Spleen (tissue), 11 donors: ENCODE data around the gene FHIT. TPM values are rescaled to one million over a fixed set of nuclear protein-coding genes. Genes with fewer than 3 reads are reported as not detected.
A peak's percentile ranks its signal among the peaks of the same experiment; 100 is the strongest.

Source experiments
- DNase-seq: peaks from one replicate; pipeline ENCODE4 v3.0.0-alpha.2; 2020
- H3K27ac ChIP-seq, 8 donors: fragments of 200-600 bp; sonication (generic) in 7 of 8; 1 replicate in 4 of 8; 2 replicates in 4 of 8; pipeline versions ENCODE4 v1.5.0 to v1.8.0; 2016 to 2021; ENCODE audit warnings: inconsistent platforms in 4 of 8, mild to moderate bottlenecking in 4 of 8, moderate library complexity in 1 of 8
- H3K27me3 ChIP-seq, 7 donors: fragments of 200-600 bp; sonication (generic) in 6 of 7; replicated peaks in 1 of 7; 1 replicate in 4 of 7; 2 replicates in 3 of 7; pipeline versions ENCODE4 v1.5.0 to v1.8.0; 2016 to 2021; ENCODE audit warnings: inconsistent platforms in 3 of 7, mild to moderate bottlenecking in 1 of 7
- H3K36me3 ChIP-seq, 6 donors: fragments of 200-600 bp; sonication (generic) in 5 of 6; 1 replicate in 4 of 6; 2 replicates in 2 of 6; pipeline versions ENCODE4 v1.5.0 to v1.8.0; 2016 to 2021; ENCODE audit warnings: inconsistent platforms in 2 of 6
- H3K4me1 ChIP-seq, 6 donors: fragments of 200-600 bp; sonication (generic) in 5 of 6; 1 replicate in 3 of 6; 2 replicates in 3 of 6; pipeline versions ENCODE4 v1.5.0 to v1.8.0; 2016 to 2021; ENCODE audit warnings: inconsistent platforms in 3 of 6
- H3K4me3 ChIP-seq, 8 donors: fragments of 200-600 bp; sonication (generic) in 7 of 8; 1 replicate in 4 of 8; 2 replicates in 4 of 8; pipeline versions ENCODE4 v1.5.0 to v1.8.0; 2016 to 2021; ENCODE audit warnings: inconsistent platforms in 4 of 8, mild to moderate bottlenecking in 4 of 8, moderate library complexity in 2 of 8
- H3K9me3 ChIP-seq, 8 donors: fragments of 200-600 bp; sonication (generic) in 7 of 8; 1 replicate in 4 of 8; 2 replicates in 4 of 8; pipeline versions ENCODE4 v1.5.0 to v1.8.0; 2016 to 2021; ENCODE audit warnings: inconsistent platforms in 4 of 8
- CTCF ChIP-seq, 11 experiments: fragments of 200-600 bp in 7 of 11; fragments of 450-650 bp in 4 of 11; sonication (generic) in 4 of 11; IDR thresholded peaks in 8 of 11; conservative IDR thresholded peaks in 3 of 11; 1 replicate in 7 of 11; 2 replicates in 4 of 11; pipeline versions ENCODE4 v1.4.0 to v1.8.0; 2016 to 2021; ENCODE audit warnings: antibody characterized with exemption in 11 of 11, inconsistent platforms in 4 of 11, mild to moderate bottlenecking in 1 of 11
- POLR2A ChIP-seq, 3 donors: fragments of 450-650 bp; IDR thresholded peaks; one replicate each; pipeline ENCODE4 v1.5.1; 2017; ENCODE audit warnings: antibody characterized with exemption in 3 of 3, mild to moderate bottlenecking in 1 of 3
- POLR2AphosphoS5 ChIP-seq, 3 donors: sonication (generic); formaldehyde crosslinking; IDR thresholded peaks; one replicate each; pipeline ENCODE4 v1.5.1; 2017; ENCODE audit warnings: antibody characterized with exemption in 3 of 3
- WGBS, 5 donors: extraction: QIAGEN DNeasy Blood & Tissue Kit in 3 of 5; methylation state at CpG; one replicate each; pipeline versions ENCODE4 v1.1.5 to v1.1.7; 2013 to 2018; 5-methylcytosine and 5-hydroxymethylcytosine counted together
- intact Hi-C: fragments of 100-400 bp; cut with DNase I; formaldehyde crosslinking; loops from one replicate; pipeline ENCODE4 v1.15.0; 2023; ENCODE audit warnings: low total_unique reads
- polyA plus RNA-seq, 3 donors: library from polyadenylated mRNA; stranded (reverse); fragments of 200-250 nt; gene quantifications; one replicate each; pipeline ENCODE4 v1.2.1, GENCODE V29; 2013
- total RNA-seq, 7 donors: library from RNA; depleted of rRNA in 3 of 7; stranded (reverse); fragments of >200 nt in 3 of 7; fragmentation: NEBNext Ultra II Directional in 4 of 7; extraction: Animal tissue kit (Norgen Biotek cat#: 25700) in 4 of 7; gene quantifications; one replicate each; pipeline versions ENCODE4 v1.1.0 to v1.2.1, GENCODE V29; 2016 to 2021
- donor health status: healthy with polysubstance abuse.
- donor health status: DM: no; HTN: no; CAD: no; lungs with moderate emphysema.
- donor health status: DM: no; HTN: no; CAD: no.
- donor health status: Bipolar disorder and iron deficiency.
- donor health status: healthy.
- donor health status: DM: no; HTN: no; CAD: no.
- donor health status: DM: yes; HTN: yes; CAD: no.

The FHIT gene
- total and polyA plus RNA-seq, 10 donors: 4.1 to 23.1 (median 12.2) TPM

- TF ChIP-seq POLR2A (IDR thresholded peaks at IDR 0.05) (no peak), POLR2AphosphoS5 (IDR thresholded peaks at IDR 0.05) (no peak), CTCF (IDR thresholded peaks at IDR 0.05 in 8 of 11, conservative IDR thresholded peaks at IDR 0.05 in 3 of 11) (no peak)
- Histone ChIP-seq H3K4me1 (no peaks in the 10 kb centered on the region), H3K36me3 (no peaks in the 10 kb centered on the region), H3K27ac (peak overlapping the region in 1 of 8 donors; percentile 41), H3K9me3 (peaks cover 0 to 14% (median 0%) of the 10 kb centered on the region in 8 donors), H3K4me3 (no peak overlapping the region), H3K27me3 (no peaks in the 10 kb centered on the region)
- intact Hi-C loops: no loop called here
- DNase-seq: no peak
- 81 to 93% (median 86%) methylated on average over 5 to 9 of the region's 9 CpGs for WGBS, 5 donors
Measured at GRCh38 chr3:60514085-60514649, 737.1 kb downstream of the FHIT start.

GRCh38 chr3:60513241-60513640, 738.0 kb downstream of the FHIT start:
- no peak for DNase-seq
- Histone ChIP-seq H3K4me1 (no peaks in the 10 kb centered on the region), H3K36me3 (no peaks in the 10 kb centered on the region), H3K9me3 (peaks cover 0 to 14% (median 0%) of the 10 kb centered on the region in 8 donors), H3K27ac (no peak overlapping the region), H3K27me3 (no peaks in the 10 kb centered on the region), H3K4me3 (no peak overlapping the region)
- intact Hi-C loops: no loop called here
- TF ChIP-seq POLR2AphosphoS5 (IDR thresholded peaks at IDR 0.05): no peak
- no peak for TF ChIP-seq POLR2A (IDR thresholded peaks at IDR 0.05)
- TF ChIP-seq CTCF (IDR thresholded peaks at IDR 0.05 in 8 of 11, conservative IDR thresholded peaks at IDR 0.05 in 3 of 11): no peak

GRCh38 chr3:60512506-60512905, 738.7 kb downstream of the FHIT start:
- DNase-seq: no peak
- Histone ChIP-seq H3K27ac (no peak overlapping the region), H3K9me3 (peaks cover 0 to 16% (median 0%) of the 10 kb centered on the region in 8 donors), H3K4me1 (no peaks in the 10 kb centered on the region), H3K36me3 (no peaks in the 10 kb centered on the region), H3K4me3 (no peak overlapping the region), H3K27me3 (no peaks in the 10 kb centered on the region)
- 68 to 91% (median 88%) methylated on average over 1 of the region's 1 CpG for WGBS, 5 donors
- intact Hi-C loops: no loop called here
- TF ChIP-seq POLR2AphosphoS5 (IDR thresholded peaks at IDR 0.05): no peak
- TF ChIP-seq CTCF (IDR thresholded peaks at IDR 0.05 in 8 of 11, conservative IDR thresholded peaks at IDR 0.05 in 3 of 11): no peak
- TF ChIP-seq POLR2A (IDR thresholded peaks at IDR 0.05): no peak

- 76 to 95% (median 91%) methylated on average over 2 of the region's 2 CpGs for whole genome bisulfite sequencing, 5 donors
- Histone ChIP-seq H3K27me3 (no peaks in the 10 kb centered on the region), H3K4me1 (no peaks in the 10 kb centered on the region), H3K27ac (no peak overlapping the region), H3K36me3 (no peaks in the 10 kb centered on the region), H3K9me3 (peaks cover 0 to 21% (median 0%) of the 10 kb centered on the region in 8 donors), H3K4me3 (no peak overlapping the region)
- no peak for TF ChIP-seq POLR2AphosphoS5 (IDR thresholded peaks at IDR 0.05)
- no peak for TF ChIP-seq POLR2A (IDR thresholded peaks at IDR 0.05)
- no peak for TF ChIP-seq CTCF (IDR thresholded peaks at IDR 0.05 in 8 of 11, conservative IDR thresholded peaks at IDR 0.05 in 3 of 11)
- DNase-seq: no peak
- intact Hi-C loops: no loop called here
Measured at GRCh38 chr3:60509471-60509870, 741.8 kb downstream of the FHIT start.
